H1 (cell line): ENCODE measurements around the gene DENND1A.

Experiments used
- CEBPB ChIP-seq: IDR thresholded peaks from 2 replicates; pipeline ENCODE4 v1.6.1; 2012; ENCODE audit warnings: low read depth, low read length
- GTF2F1 ChIP-seq: IDR thresholded peaks from 2 replicates; pipeline ENCODE4 v1.6.1; 2012; ENCODE audit warnings: low read depth, low read length, improper control_type of control experiment, borderline replicate concordance
- MAFK ChIP-seq: IDR thresholded peaks from 2 replicates; pipeline ENCODE4 v1.6.1; 2012; ENCODE audit warnings: low read depth, mild to moderate bottlenecking, improper control_type of control experiment, low read length
- NRF1 ChIP-seq: IDR thresholded peaks from 2 replicates; pipeline ENCODE4 v1.6.1; 2011; ENCODE audit warnings: mild to moderate bottlenecking, low read depth, low read length, improper control_type of control experiment
- POLR2A ChIP-seq, 2 experiments: IDR thresholded peaks; 1 replicate in 1 of 2; 2 replicates in 1 of 2; pipeline ENCODE4 v1.6.1; 2011; ENCODE audit warnings: low read depth in 2 of 2, low read length in 2 of 2, mild to moderate bottlenecking in 2 of 2; ENCODE audit errors: control extremely low read depth in 1 of 2
- POLR2AphosphoS5 ChIP-seq: IDR thresholded peaks from 2 replicates; pipeline ENCODE4 v1.6.1; 2011; ENCODE audit warnings: low read depth, low read length
- SIN3A ChIP-seq, 2 experiments: IDR thresholded peaks in 1 of 2; conservative IDR thresholded peaks in 1 of 2; 2 replicates each; pipeline ENCODE4 v1.6.1; 2011 to 2012; ENCODE audit warnings: low read length in 2 of 2, improper control_type of control experiment in 1 of 2, low read depth in 1 of 2, mild to moderate bottlenecking in 1 of 2
- SRF ChIP-seq: IDR thresholded peaks from 2 replicates; pipeline ENCODE4 v1.6.1; 2011; ENCODE audit warnings: mild to moderate bottlenecking, low read depth, low read length, moderate library complexity
- ZNF274 ChIP-seq: IDR thresholded peaks from 2 replicates; pipeline ENCODE4 v1.7.0; 2012; ENCODE audit warnings: low read length, borderline replicate concordance; ENCODE audit errors: extremely low read depth
- TF ChIP-seq, protein P1 (sequence below), 3 experiments: IDR thresholded peaks; 1 replicate in 2 of 3; 2 replicates in 1 of 3; pipeline versions ENCODE4 v1.5.1 to v1.6.1; 2011; ENCODE audit warnings: low read length in 3 of 3, mild to moderate bottlenecking in 3 of 3, inconsistent platforms in 2 of 3, low read depth in 1 of 3, moderate library complexity in 1 of 3; ENCODE audit not compliant: insufficient read depth in 1 of 3; ENCODE audit errors: control extremely low read depth in 1 of 3

DNA sequence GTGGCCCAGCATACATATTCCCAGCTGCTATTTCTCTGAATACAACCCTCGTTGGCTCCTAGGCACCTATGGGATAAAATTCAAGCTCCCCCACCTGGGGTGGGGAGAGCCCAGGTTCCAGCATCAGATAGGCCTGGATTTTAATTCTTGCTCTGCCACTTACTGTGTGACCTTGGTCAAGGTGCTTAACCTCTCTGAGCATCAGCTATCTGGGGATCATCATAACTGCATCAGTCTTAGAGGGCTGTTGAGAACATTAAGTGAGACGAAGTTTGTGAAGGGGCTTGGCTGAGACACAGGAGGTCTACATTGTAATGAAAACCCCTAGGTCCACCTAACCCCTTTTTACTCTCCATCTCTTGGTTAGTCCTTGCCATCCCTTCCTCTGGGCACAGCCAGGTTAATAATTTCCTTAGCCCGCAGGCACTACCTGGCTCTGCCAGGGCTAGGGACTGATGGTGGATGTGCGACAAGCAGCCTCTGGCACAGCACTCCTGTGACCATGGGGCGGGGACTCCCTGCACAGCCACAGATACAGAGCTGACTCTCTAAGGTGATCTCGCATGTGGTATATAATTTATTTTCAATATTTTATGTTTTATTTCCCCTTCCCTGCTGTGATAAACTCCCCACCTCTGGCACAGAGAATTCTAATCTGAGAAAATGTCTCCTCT is 505.2 kb downstream of the DENND1A start:
- no peak for TF ChIP-seq SIN3A (conservative IDR thresholded peaks at IDR 0.05 in 1 of 2, IDR thresholded peaks at IDR 0.05 in 1 of 2; ENCODE audit: low read depth in 1 of 2, low read length in 2 of 2)
- TF ChIP-seq POLR2A (IDR thresholded peaks at IDR 0.05; ENCODE audit: control extremely low read depth in 1 of 2, low read depth in 2 of 2, low read length in 2 of 2): no peak
- TF ChIP-seq POLR2AphosphoS5: no peak
- TF ChIP-seq MAFK: no peak
- TF ChIP-seq, protein P1, sequence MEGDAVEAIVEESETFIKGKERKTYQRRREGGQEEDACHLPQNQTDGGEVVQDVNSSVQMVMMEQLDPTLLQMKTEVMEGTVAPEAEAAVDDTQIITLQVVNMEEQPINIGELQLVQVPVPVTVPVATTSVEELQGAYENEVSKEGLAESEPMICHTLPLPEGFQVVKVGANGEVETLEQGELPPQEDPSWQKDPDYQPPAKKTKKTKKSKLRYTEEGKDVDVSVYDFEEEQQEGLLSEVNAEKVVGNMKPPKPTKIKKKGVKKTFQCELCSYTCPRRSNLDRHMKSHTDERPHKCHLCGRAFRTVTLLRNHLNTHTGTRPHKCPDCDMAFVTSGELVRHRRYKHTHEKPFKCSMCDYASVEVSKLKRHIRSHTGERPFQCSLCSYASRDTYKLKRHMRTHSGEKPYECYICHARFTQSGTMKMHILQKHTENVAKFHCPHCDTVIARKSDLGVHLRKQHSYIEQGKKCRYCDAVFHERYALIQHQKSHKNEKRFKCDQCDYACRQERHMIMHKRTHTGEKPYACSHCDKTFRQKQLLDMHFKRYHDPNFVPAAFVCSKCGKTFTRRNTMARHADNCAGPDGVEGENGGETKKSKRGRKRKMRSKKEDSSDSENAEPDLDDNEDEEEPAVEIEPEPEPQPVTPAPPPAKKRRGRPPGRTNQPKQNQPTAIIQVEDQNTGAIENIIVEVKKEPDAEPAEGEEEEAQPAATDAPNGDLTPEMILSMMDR (IDR thresholded peaks at IDR 0.05; ENCODE audit: control extremely low read depth in 1 of 3, insufficient read depth in 1 of 3, low read depth in 1 of 3, low read length in 3 of 3): no peak
- no peak for TF ChIP-seq SRF
- no peak for TF ChIP-seq CEBPB
- TF ChIP-seq GTF2F1: no peak
- TF ChIP-seq ZNF274: no peak
- TF ChIP-seq NRF1: no peak
